RPMI7951 (cell line): ENCODE measurements around the gene AP1M1. TPM values are rescaled to one million over a fixed set of nuclear protein-coding genes. Genes with fewer than 3 reads are reported as not detected.

ENCODE experiments used
- DNase-seq: peaks from one replicate; pipeline ENCODE4 v3.0.0-alpha.2; 2012; ENCODE audit warnings: low read depth
- total RNA-seq: library from RNA; depleted of rRNA; stranded (reverse); fragments of >200 nt; shearing (Covaris generic); gene quantifications from 2 replicates; pipeline ENCODE4 v1.2.3, GENCODE V29; 2014

Gene AP1M1
- total RNA-seq, 1 experiment from 2014 or later: 134 TPM

GRCh38 chr19:16185123-16185767, 12.5 kb upstream of the AP1M1 start, which contains the start of gene FAM32A:
TSS of gene FAM32A (plus strand) at chr19:16185410. CDS start at chr19:16185443, 33 bp downstream.
- peak; percentile 99 for DNase-seq

GRCh38 chr19:16185768-16186123, 12.0 kb upstream of the AP1M1 start:
- DNase-seq: peak; percentile 42

GRCh38 chr19:16188521-16188920, 9.2 kb upstream of the AP1M1 start:
- no peak for DNase-seq

- DNase-seq: no peak
These were observed 7.5 kb upstream of the AP1M1 start for GRCh38 chr19:16190198-16190597.

- no peak for DNase-seq
These were observed 7.0 kb upstream of the AP1M1 start for GRCh38 chr19:16190736-16191135.

GRCh38 chr19:16191216-16191908, 6.3 kb upstream of the AP1M1 start:
- no peak for DNase-seq

GRCh38 chr19:16193466-16193865, 4.2 kb upstream of the AP1M1 start:
- no peak for DNase-seq

GRCh38 chr19:16197188-16197621, 506 bp upstream of the AP1M1 start:
- DNase-seq: peak; percentile 52

- DNase-seq: no peak
These were observed 600 bp downstream of the AP1M1 start for GRCh38 chr19:16198370-16198651.

- no peak for DNase-seq
These were observed 1.7 kb downstream of the AP1M1 start for GRCh38 chr19:16199275-16199932.

- DNase-seq: no peak
These were observed 2.6 kb downstream of the AP1M1 start for GRCh38 chr19:16200038-16201010.

GRCh38 chr19:16201011-16201391, 3.3 kb downstream of the AP1M1 start:
- no peak for DNase-seq

- no peak for DNase-seq
These were observed 4.9 kb downstream of the AP1M1 start for GRCh38 chr19:16202320-16203255.

- no peak for DNase-seq
These were observed 5.7 kb downstream of the AP1M1 start for GRCh38 chr19:16203256-16204004.

- DNase-seq: no peak
These were observed 6.2 kb downstream of the AP1M1 start for GRCh38 chr19:16204005-16204294.

GRCh38 chr19:16205205-16206045, 7.7 kb downstream of the AP1M1 start:
- no peak for DNase-seq

GRCh38 chr19:16206046-16206605, 8.4 kb downstream of the AP1M1 start:
- DNase-seq: no peak

- no peak for DNase-seq
These were observed 8.9 kb downstream of the AP1M1 start for GRCh38 chr19:16206637-16207036.

GRCh38 chr19:16207063-16207462, 9.4 kb downstream of the AP1M1 start:
- DNase-seq: no peak
